IMR-90 (cell line): ENCODE measurements around the gene MARS1. TPM values are rescaled to one million over a fixed set of nuclear protein-coding genes. Genes with fewer than 3 reads are reported as not detected.

Source experiments
- ATAC-seq: fragments of 200-7000 bp; cut with Tn5 transposase; 2 replicates; pipeline ENCODE4 v1.9.1; 2020; ENCODE audit warnings: low read depth, mild to moderate bottlenecking, moderate library complexity
- BruUV-seq: library from RNA; stranded (reverse); fragments of 400-500 nt; replicated peaks from 2 replicates; lab custom pipeline; 2021; lab: Mats Ljungman, UMichigan
- CTCF ChIA-PET: fragments of 300-600 bp; formaldehyde crosslinking; extraction: SDS; loops from one replicate; lab custom pipeline; 2021; ENCODE audit warnings: antibody characterized with exemption; lab: Yijun Ruan, JAX
- POLR2A ChIA-PET: fragments of 300-600 bp; sonication (Branson Sonifier 250); formaldehyde crosslinking; loops from one replicate; lab custom pipeline; 2022; ENCODE audit warnings: antibody characterized with exemption; ENCODE audit not compliant: unreplicated experiment; lab: Charles Lee
- DNase-seq: peaks from one replicate; pipeline ENCODE4 v3.0.0; 2013
- H2AFZ ChIP-seq: replicated peaks from 2 replicates; pipeline ENCODE3; 2013; ENCODE audit warnings: low read length, mild to moderate bottlenecking; ENCODE audit not compliant: poor library complexity
- H2AK5ac ChIP-seq: 2 replicates; pipeline ENCODE4 v1.6.1; 2013; ENCODE audit warnings: low read depth, low read length, inconsistent platforms
- H2AK9ac ChIP-seq: replicated peaks from 2 replicates; pipeline ENCODE3; 2013; ENCODE audit warnings: mild to moderate bottlenecking, low read depth, low read length, moderate library complexity; ENCODE audit not compliant: poor library complexity
- H2BK120ac ChIP-seq: 2 replicates; pipeline ENCODE4 v1.6.1; 2013; ENCODE audit warnings: low read depth, low read length, inconsistent platforms
- H2BK15ac ChIP-seq: 3 replicates; pipeline ENCODE4 v1.6.1; 2013; ENCODE audit warnings: low read depth, low read length, inconsistent platforms
- H2BK20ac ChIP-seq: 2 replicates; pipeline ENCODE4 v1.6.1; 2013; ENCODE audit warnings: low read depth, mild to moderate bottlenecking, inconsistent platforms, low read length, moderate library complexity
- H2BK5ac ChIP-seq: 2 replicates; pipeline ENCODE4 v1.6.1; 2013; ENCODE audit warnings: mild to moderate bottlenecking, low read depth, low read length, inconsistent platforms; ENCODE audit not compliant: poor library complexity, severe bottlenecking
- H3K14ac ChIP-seq: replicated peaks from 2 replicates; pipeline ENCODE4 v1.6.1; 2013; ENCODE audit warnings: low read depth, low read length, inconsistent platforms
- H3K18ac ChIP-seq: 2 replicates; pipeline ENCODE4 v1.6.1; 2013; ENCODE audit warnings: low read depth, low read length, control low read depth
- H3K23ac ChIP-seq: 2 replicates; pipeline ENCODE4 v1.6.1; 2013; ENCODE audit warnings: low read depth, low read length, inconsistent platforms
- H3K27ac ChIP-seq: 2 replicates; pipeline ENCODE4 v1.5.1; 2013; ENCODE audit warnings: mild to moderate bottlenecking, control low read depth, low read length; ENCODE audit not compliant: insufficient read depth
- H3K27me3 ChIP-seq: 2 replicates; pipeline ENCODE4 v1.6.1; 2013; ENCODE audit warnings: low read length; ENCODE audit not compliant: control insufficient read depth, insufficient read depth
- H3K36me3 ChIP-seq: 2 replicates; pipeline ENCODE4 v1.6.1; 2013; ENCODE audit warnings: low read length, mixed read lengths; ENCODE audit not compliant: control insufficient read depth, insufficient read depth
- H3K4ac ChIP-seq: 2 replicates; pipeline ENCODE4 v1.6.1; 2013; ENCODE audit warnings: low read depth, low read length, inconsistent platforms
- H3K4me1 ChIP-seq: 2 replicates; pipeline ENCODE4 v1.6.1; 2013; ENCODE audit warnings: low read length, mixed read lengths; ENCODE audit not compliant: control insufficient read depth, insufficient read depth
- H3K4me2 ChIP-seq: 2 replicates; pipeline ENCODE4 v1.6.1; 2013; ENCODE audit warnings: low read depth, mild to moderate bottlenecking, control low read depth, low read length, moderate library complexity
- H3K4me3 ChIP-seq: 2 replicates; pipeline ENCODE4 v1.5.1; 2013; ENCODE audit warnings: low read depth, mild to moderate bottlenecking, control low read depth, low read length, moderate library complexity; ENCODE audit not compliant: insufficient read depth
- H3K56ac ChIP-seq: 2 replicates; pipeline ENCODE4 v1.6.1; 2013; ENCODE audit warnings: low read length, inconsistent platforms; ENCODE audit not compliant: insufficient read depth; ENCODE audit errors: extremely low read depth
- H3K79me1 ChIP-seq, 2 experiments: 2 replicates each; pipeline ENCODE4 v1.6.1; 2013; ENCODE audit warnings: low read length in 2 of 2, inconsistent platforms in 1 of 2, low read depth in 1 of 2
- H3K9ac ChIP-seq: 2 replicates; pipeline ENCODE4 v1.6.1; 2013; ENCODE audit warnings: low read depth, low read length, control low read depth
- H3K9me1 ChIP-seq: 2 replicates; pipeline ENCODE4 v1.6.1; 2013; ENCODE audit warnings: low read length, inconsistent platforms; ENCODE audit not compliant: insufficient read depth
- H3K9me3 ChIP-seq: 2 replicates; pipeline ENCODE4 v1.6.1; 2013; ENCODE audit warnings: low read length; ENCODE audit not compliant: control insufficient read depth, insufficient read depth
- H4K20me1 ChIP-seq: 2 replicates; pipeline ENCODE4 v1.6.1; 2013; ENCODE audit warnings: low read length, inconsistent platforms; ENCODE audit not compliant: insufficient read depth
- H4K5ac ChIP-seq: 2 replicates; pipeline ENCODE4 v1.6.1; 2013; ENCODE audit warnings: mild to moderate bottlenecking, low read depth, low read length, control low read depth
- H4K8ac ChIP-seq, 2 experiments: 2 replicates each; pipeline ENCODE4 v1.6.1; 2013; ENCODE audit warnings: low read depth in 2 of 2, low read length in 2 of 2, control low read depth in 1 of 2, inconsistent platforms in 1 of 2
- H4K91ac ChIP-seq: 2 replicates; pipeline ENCODE4 v1.6.1; 2013; ENCODE audit warnings: low read depth, low read length, inconsistent platforms; ENCODE audit not compliant: insufficient read depth
- CEBPB ChIP-seq: IDR thresholded peaks from 2 replicates; pipeline ENCODE4 v1.6.1; 2012; ENCODE audit warnings: low read depth, low read length, improper control_type of control experiment
- CHD1 ChIP-seq: IDR thresholded peaks from 2 replicates; pipeline ENCODE4 v1.6.1; 2012; ENCODE audit warnings: low read depth, low read length, improper control_type of control experiment
- CTCF ChIP-seq: conservative IDR thresholded peaks from 2 replicates; pipeline ENCODE4 v1.5.1; 2012; ENCODE audit warnings: mild to moderate bottlenecking, low read depth, low read length, improper control_type of control experiment
- MAZ ChIP-seq: IDR thresholded peaks from 2 replicates; pipeline ENCODE4 v1.6.1; 2012; ENCODE audit warnings: low read depth, mild to moderate bottlenecking, low read length, improper control_type of control experiment, moderate library complexity, borderline replicate concordance
- WGBS, 2 experiments: methylation state at CpG; one replicate each; pipeline versions ENCODE4 v1.1.5 to v1.1.7; 2013; ENCODE audit warnings: missing lambda C conversion rate in 2 of 2; ENCODE audit not compliant: insufficient read length in 1 of 2; ENCODE audit errors: extremely low coverage in 2 of 2; 5-methylcytosine and 5-hydroxymethylcytosine counted together
- dilution Hi-C: fragments of 300-500 bp; cut with HindIII; formaldehyde crosslinking; loops from one replicate; pipeline ENCODE4 v1.14.3; 2018; ENCODE audit warnings: low sequenced_read_pairs; ENCODE audit not compliant: unreplicated experiment
- in situ Hi-C: fragments of 300-500 bp; cut with MboI; formaldehyde crosslinking; loops from 3 replicates; pipeline ENCODE4 v1.14.3; 2019; ENCODE audit warnings: low sequenced_read_pairs, inconsistent platforms, mixed read lengths
- intact Hi-C: fragments of 100-400 bp; cut with micrococcal nuclease; formaldehyde crosslinking; loops from 2 replicates; pipeline ENCODE4 v1.10.0; 2022
- polyA plus RNA-seq, 3 experiments: library from polyadenylated mRNA; depleted of rRNA; stranded (reverse); fragments of >200 nt; gene quantifications; 2 replicates each; pipeline ENCODE4 v1.2.3, GENCODE V29; 2012; ENCODE audit warnings: low replicate concordance in 1 of 3
- total RNA-seq: library from RNA; depleted of rRNA; stranded (reverse); fragments of >200 nt; gene quantifications from 2 replicates; pipeline ENCODE4 v1.2.3, GENCODE V29; 2012

MARS1 gene
- total and polyA plus RNA-seq, 2 of the 4 experiments (the other 2 are of a cell fraction), result 156 to 164 TPM

GRCh38 chr12:57491393-57492280 is 3.8 kb downstream of the MARS1 start:
- Histone ChIP-seq H3K36me3 (peaks cover 38% of the 10 kb centered on the region), H2BK20ac (no peak overlapping the region), H4K8ac (no peak overlapping the region)

More at GRCh38 chr12:57491393-57492280, 3.8 kb downstream of the MARS1 start:
- WGBS, 2 experiments, result 100% methylated on average over 1 of the region's 15 CpGs; no CpG with 5 or more reads in 1 of the 2 experiments
- no peak overlapping the region for H3K27ac ChIP-seq
- H4K20me1 ChIP-seq, result peaks cover 26% of the 10 kb centered on the region; the same call in 1 of the 2 replicates
- H4K5ac ChIP-seq, result no peak overlapping the region
- no peak overlapping the region for H3K18ac ChIP-seq
- H2BK120ac ChIP-seq, result no peak overlapping the region
- BruUV-seq, result TSS peak; percentile 7
- no peaks in the 10 kb centered on the region for H3K9me3 ChIP-seq
- no peak for ATAC-seq
- 0 out of 2 replicates have a peak, but pooled peaks have one; percentile 14 for TF ChIP-seq CTCF
- TF ChIP-seq CEBPB, result no peak
- TF ChIP-seq CHD1, result no peak
- no peak for TF ChIP-seq MAZ
- H2AFZ ChIP-seq, result no peak overlapping the region
- H4K91ac ChIP-seq, result no peak overlapping the region
- no peak overlapping the region for H2AK5ac ChIP-seq
- dilution Hi-C loops (no loop called here), in situ Hi-C loops (no loop called here), intact Hi-C loops (no loop called here)
- POLR2A ChIA-PET, result no interaction called here
- CTCF ChIA-PET, result no interaction called here
- no peak overlapping the region for H2AK9ac ChIP-seq
- H3K79me1 ChIP-seq, result peaks cover 37 to 55% of the 10 kb centered on the region in 2 experiments
- no peak overlapping the region for H2BK15ac ChIP-seq
- H3K4me2 ChIP-seq, result no peak overlapping the region
- H3K14ac ChIP-seq, result no peak overlapping the region
- no peaks in the 10 kb centered on the region for H3K27me3 ChIP-seq
- no peak overlapping the region; the same call in 1 of the 2 replicates for H3K56ac ChIP-seq
- H3K4me3 ChIP-seq, result no peak overlapping the region
- H3K4ac ChIP-seq, result no peak overlapping the region
- H3K9ac ChIP-seq, result no peak overlapping the region
- H3K9me1 ChIP-seq, result peaks cover 15% of the 10 kb centered on the region
- no peak overlapping the region for H2BK5ac ChIP-seq
- no peak for DNase-seq
- H3K4me1 ChIP-seq, result peaks cover 6% of the 10 kb centered on the region
- H3K23ac ChIP-seq, result no peak overlapping the region
